Left renal cortex interstitium (tissue), 4 donors: ENCODE data around the gene SORCS2. TPM values are rescaled to one million over a fixed set of nuclear protein-coding genes. Genes with fewer than 3 reads are reported as not detected.

ENCODE experiments used
- DNase-seq, 4 donors: peaks; one replicate each; pipeline ENCODE4 v3.0.0-alpha.2; 2013; ENCODE audit warnings: low read depth in 4 of 4, low spot score in 2 of 4, missing footprints in 1 of 4
- polyA plus RNA-seq, 4 donors: library from polyadenylated mRNA; unstranded; fragments of 120-200 nt; gene quantifications; one replicate each; pipeline ENCODE4 v1.2.1, GENCODE V29; 2013; ENCODE audit not compliant: insufficient read length in 4 of 4

Gene SORCS2
- polyA plus RNA-seq, 4 donors, result 3.7 to 11.5 (median 8.4) TPM

DNA sequence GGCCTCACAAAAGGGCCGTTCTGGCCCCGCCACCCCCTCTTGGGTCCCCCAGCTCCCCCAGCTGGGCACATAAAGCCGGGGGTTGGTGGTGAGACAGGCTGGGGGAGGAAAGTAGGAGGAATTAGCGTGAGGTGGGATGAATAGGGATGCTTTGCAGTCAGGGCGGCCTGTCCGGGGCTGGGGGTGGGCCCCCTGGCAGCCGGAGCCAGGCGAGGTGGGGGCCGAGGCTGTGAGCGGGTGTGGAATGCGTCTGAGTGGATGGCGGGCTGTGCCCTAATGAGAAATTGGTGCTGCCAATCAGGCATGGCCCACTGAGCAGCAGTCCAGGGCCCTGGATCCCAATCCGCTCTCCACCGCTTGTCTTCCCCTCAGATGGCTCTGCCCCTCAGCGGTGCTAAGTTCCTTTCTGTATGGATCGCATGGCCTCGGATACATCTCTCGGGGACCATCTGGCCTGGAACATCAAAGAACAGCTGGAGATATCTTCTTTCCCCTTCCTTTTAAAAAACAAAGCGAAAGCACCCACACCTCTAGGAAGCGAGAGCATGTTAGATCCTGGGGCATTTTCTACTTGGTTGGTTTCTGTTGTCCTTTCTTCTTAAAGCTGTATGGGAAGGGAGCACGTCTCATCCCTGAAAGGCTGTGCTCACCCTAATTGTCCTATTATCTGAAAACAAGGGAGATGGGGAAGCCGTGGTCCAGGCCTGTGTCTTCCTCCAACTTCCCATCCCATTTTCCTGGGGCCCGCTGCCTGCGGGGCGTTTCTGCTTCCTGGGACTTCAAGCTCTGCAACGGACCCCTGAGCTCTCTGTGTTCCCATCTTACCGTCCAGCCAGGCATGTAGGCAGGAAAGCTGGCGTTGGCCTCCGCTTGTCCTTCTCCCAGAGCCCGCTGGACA is 106.9 kb downstream of the SORCS2 start:
- no peak for DNase-seq

DNA sequence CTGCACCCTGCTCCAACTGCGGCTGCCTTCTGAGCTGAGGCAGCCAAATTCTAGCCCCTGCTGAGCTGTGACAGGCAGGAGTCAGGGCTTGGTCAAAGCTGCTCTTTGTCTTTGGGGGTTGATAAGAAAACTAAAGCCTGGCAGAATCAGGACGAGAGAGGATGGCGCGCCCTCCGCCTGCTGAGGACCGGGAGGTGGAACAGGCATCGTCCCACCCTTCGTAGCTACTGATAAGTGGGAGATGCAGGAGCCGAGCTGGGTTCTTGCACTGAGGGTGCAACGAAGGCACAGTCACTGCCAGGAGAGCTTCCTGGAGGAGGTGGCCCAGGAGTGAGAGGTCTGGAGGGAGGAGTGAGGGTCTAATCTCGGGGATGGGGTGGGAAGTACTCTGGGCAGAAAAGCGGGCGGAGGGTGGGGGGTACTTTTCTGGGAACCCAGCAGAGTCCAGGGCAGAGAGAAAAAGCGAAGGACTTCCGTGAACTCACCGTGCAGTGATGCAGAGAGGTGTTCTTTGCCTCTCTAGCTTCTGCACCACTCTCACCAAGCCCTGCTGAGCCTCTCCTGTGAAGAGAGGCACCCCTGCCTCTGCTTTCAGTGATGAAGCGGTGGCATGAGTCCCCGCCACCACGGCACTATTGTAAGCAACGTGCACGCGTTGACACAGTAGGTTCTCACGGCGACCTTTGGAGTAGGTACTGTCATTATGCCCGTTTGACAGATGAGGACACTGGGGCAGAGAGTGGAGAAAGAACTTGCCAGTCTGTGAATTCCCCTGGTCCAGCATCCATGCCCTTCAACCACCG is 107.8 kb downstream of the SORCS2 start:
- no peak for DNase-seq

DNA sequence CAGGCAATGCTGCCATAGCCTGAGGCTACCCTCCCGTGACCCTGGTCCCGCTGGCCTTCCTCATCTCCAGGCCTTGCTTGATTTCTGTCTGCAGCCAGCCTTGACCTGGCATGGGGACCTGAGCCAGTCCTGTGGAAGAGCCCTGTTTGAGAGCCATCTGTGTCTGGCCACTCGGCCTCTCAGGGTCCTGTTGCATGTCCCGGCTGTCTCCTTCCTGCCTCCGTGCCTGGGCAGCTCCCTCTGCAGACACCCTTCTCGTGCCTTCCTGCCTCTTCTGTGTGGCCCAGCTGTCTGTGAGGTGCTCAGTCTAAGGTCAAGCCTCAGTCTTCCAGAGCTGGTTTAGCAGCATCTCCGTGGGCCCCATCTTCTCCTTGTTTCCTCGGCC is 108.4 kb downstream of the SORCS2 start:
- no peak for DNase-seq

DNA sequence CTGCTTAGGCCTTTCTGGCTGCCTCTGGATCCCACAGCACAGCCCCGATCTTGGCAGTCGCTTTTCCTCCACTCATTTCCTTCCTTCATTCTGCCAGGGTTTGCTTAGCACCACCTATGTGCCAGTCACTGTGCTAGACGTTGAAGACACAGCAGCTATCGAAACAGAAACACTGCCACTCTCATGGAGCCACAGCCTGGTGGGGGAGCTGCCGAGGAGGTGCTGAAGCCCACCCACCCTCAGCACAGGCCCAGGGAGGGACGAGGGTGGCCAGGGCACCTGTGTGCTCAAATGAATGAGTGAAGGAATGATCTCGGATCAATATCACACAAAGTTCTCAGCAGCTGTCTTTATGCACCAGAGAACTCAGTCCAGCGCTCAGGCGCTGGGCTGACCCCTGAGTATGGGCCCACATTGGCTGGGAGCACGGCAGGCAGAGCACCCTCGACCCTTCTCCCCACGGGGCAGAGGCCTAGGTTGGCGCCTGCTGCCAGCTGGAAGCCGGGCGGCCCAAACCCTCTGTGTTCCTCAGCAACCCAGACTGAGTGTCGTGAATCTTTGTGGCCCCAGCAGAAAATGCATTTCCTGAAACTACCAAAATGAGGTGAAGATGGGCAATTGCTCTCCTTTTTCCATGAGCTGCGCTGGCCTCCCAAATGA is 108.9 kb downstream of the SORCS2 start:
- no peak for DNase-seq

DNA sequence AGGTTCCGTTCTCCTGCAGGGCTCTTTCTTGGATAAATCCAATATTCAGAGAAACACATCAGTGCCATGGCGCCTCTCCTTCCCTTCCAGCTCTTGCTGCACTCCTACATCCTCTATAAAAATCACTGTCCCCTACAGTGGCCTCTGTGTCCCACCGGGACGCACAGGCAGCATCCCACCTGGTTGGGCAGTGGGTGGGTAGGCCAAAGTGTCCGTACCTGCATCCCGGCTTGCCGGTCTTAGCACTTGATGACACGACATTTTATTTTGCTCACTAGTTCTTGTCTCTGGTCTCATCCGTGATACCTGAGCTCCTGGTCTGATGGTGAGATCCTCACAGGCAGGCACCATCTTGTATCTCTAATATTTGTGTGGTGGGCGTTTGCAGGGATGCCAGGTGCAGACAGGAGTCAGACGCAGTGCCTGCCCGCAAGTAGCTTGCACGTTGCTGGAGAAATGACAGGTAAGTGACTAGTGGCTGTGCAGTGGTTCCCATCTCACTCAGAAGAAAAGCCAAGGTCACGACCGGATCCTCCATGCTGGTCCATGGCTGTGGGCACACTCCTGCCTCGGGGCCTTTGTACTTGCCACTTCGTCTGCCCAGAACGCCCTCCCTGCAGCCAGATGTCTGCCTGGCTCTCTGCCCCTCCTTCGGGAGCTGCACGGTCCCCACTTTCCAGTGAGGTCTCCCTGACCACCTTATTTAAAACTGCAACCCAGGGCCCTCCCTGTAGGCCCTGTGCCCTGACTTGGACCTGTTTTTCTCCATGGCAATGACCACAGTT is 109.7 kb downstream of the SORCS2 start:
- no peak for DNase-seq

DNA sequence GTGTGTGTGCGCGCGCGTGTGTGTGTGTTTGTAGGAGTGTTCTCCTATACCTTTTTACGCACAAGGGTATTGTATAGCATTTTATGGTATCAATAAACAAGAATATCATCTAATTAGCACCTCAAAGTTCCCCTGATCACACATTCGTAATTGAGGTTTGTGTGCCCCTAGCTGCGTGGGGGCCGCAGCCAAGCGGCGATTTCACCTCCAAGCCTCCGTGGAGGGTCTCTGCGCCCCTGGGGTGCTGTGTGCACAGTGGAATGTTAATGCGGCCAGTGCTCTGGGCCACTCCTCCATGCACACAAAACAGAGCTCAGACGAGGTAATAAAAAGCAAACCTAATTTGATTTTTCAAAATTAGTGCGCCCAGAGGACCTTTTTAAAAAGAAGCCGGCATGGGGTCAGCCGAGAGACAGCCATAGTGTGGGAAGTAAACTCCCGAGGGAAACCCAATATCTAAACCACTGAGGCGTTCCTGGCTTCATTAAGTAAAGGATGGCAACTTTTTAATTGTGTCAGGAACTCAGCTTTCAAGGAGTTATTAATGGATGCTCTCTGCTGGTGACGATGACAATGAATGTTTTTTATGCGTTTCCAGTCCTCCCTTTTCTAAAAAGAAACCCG is 110.6 kb downstream of the SORCS2 start:
- no peak for DNase-seq

DNA sequence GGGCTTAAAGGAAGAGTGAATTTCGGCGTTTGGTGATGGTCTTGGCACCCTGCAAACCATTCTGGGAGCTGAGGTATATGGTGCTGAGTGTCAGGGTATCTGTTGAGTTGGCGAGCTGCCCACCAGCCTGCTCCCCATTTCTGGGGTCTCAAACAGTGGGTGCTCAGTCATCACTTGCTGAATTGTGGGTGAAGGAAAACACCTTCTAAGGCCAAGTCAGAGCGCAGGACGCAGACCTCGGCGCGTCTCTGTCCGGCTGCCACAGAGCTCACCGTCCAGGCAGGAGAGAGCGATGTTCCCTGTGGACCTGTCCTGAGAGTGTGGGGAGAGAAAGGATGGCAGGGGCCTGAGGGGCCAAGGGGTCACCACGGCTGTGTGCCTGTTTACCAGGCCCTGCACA is 111.2 kb downstream of the SORCS2 start:
- DNase-seq, result no peak

DNA sequence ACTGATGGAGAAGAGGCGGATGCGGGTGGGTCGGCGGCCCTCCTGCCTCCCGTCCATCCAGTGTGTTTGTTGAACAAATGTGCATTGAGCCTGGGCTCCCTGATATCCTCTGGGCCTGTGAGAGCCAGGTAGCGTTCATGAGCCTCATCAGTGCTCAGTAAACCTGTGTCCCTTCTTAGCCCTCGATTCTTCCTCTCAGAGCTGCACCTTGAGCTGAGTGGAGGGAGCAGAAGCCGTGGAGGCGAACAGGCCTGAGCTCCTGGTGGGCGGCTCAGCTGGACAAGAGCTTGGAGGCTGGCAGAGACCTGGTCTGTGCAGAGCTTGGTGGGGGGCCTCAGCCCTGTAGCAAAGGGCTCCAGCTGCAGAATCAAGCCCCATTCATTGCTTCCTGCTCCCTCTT is 112.1 kb downstream of the SORCS2 start:
- no peak for DNase-seq

DNA sequence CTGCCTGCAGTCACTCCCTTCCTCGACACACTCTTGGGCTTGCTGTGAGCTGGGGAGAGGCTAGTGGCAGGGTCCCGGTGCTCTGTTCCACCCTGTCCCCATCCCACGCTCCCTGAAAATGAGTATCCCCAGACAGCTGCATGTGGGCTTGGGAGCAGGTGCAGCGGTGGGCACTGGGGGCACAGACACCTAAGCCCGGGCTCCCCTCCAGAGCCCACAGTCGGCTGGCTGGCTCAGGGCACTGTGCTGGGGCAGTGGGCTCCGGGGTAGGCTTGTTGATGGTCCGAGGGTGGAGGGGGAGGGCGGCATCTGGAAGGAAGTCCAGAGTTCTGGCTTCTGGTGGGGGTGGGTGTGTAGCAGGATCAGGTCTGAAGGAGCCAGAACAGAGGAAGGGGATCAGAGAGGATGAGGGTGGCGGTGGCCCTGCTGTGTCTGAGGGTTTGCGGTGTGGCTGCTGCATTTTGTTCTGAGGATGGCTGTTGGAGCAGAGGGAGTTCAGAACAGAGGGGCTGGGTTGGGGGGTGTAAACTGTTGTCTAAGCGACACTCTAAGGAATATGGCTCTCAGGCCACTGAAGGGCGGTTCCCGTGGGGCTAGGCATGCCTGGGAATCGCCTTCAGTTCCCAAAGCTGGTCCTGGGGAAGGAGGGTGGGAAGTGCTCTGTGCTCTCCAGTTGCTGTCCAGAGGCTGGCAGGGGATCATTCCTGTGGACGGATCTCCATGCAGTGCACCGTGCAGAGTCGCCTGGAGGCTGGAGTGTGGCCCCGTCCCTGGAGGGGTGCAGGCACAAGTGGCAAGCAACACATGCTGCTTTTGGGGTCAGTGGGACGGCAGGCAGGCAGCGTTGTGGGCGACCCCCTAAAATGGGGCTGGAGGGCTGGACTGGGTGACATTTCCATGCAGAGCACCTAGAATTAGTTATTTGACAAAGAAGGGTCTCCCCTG is 114.0 kb downstream of the SORCS2 start:
- DNase-seq, result no peak

DNA sequence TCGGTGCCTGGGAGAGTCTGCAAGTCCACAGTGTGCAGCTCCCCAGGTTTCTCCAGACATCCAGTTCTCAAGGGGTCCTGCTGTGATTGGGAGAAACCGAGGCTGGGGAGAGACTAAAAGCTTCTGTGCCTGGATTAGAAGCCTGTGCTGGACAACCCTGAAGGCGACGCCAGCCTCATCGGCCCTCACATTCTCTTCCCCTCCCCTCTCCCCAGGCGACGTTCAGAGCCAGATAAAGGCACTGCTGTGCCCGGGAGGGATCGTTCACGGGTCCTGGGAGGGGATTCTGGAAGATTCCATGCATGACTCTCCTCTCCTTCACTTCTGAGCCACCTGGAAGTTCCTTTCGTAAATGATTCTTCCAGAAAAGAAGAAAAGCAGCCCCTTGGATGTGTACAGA is 114.6 kb downstream of the SORCS2 start:
- DNase-seq, result no peak

DNA sequence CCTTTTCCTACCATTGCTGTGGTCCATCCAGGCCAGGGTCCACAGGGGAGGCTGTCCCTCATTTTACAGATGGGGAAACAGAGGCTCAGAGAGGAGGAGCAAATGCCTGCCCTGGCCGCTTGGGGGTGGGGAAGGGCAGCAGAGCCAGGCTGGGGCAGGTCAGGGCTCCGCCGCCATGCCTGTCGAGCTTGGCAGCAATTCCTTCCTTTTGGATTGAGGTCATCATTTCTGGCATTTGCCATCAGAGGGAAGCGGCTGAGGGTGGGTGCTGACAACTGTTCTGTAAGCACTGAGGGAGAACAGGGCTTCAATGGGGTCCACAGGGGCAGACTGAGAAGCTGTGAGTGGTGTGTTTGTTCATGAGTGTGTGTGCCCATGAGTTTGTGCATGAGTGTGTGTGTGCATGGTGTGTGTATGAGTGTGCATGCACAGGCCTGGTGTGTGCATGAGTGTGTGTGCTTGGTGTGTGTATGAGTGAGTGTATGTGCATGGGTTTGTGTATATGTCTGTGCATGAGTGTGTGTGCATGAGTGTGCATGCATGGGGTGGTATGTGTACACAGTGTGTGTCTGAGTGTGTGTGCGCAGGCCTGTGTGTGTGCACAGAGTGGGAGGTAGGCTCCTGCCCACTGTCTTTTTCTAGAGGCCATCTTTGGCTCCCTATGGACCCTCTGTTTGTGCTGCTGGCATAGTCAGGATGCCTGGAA is 115.2 kb downstream of the SORCS2 start:
- DNase-seq, result no peak

DNA sequence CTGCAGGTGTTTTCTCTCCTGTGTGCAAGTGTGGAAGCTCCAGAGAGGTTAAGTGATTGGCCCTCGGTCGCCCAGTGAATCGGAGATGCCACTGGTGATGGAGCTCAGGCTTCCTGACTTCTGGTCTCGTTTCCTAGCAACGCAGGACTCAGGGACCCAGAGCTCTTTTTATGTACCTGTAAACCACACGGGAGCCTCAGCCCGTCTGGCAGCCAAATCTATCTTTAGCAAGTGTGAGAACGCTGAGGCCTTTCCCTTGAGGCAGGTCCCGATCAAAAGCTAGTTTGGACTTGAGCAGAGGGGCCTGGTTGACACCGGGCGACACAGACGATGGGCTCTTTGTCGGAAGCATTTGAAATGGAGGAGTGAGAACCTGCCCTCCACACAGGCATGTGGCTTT is 116.8 kb downstream of the SORCS2 start:
- DNase-seq, result no peak

DNA sequence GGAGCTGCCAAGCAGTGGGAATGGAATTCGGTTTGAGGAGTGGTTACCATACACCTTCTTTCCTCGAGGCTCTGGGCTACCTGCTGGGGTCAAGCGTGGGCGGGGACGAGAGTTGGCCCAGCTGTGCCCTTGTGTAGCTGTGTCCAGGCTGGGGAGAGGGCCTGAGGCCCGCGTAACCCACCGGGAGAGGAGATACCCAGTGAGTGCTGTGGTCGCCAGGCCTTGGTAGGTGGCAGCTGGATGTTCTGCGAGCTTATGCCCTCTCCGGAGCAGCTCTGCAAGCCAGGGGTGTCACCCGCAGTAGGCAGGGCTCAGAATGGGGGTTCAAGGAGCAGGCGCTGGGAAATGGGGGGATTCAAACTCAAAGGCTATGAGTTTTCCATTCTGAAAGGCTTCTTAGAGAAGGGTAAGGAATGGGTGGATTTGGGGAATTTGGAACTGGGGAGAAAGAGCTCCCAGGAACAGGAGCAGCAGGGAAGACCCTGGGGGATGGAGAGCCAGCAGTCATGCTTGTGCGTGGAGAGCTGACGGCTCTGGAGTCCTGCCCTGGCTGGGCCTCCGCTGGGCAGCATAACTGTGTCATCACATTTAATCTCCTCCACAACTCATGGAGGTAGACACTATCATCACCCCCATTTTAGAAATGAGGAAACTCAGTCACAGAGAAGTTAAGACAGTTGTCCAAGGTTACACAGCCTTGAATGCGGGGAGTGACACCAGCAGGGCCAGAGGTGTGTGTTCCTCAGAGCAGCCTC is 117.5 kb downstream of the SORCS2 start:
- no peak for DNase-seq

DNA sequence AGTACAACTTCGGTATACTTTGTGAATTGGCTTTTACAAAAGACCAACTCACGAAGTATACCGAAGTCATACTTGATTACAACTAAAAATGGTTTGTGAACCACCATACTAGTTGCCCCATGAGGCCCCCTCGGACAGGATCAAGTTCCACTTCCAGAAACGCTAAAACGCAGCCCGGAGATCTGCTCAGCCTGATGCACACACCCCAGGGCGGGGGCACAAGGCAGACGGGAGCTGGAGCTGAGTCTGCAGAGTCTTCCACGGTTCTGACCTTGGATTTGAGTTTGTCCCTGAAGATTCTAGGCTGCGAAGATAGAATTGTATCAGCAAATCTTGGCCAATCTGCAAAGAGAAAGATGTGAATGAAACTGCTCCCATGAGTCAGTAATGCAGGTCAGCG is 118.1 kb downstream of the SORCS2 start:
- DNase-seq, result no peak

DNA sequence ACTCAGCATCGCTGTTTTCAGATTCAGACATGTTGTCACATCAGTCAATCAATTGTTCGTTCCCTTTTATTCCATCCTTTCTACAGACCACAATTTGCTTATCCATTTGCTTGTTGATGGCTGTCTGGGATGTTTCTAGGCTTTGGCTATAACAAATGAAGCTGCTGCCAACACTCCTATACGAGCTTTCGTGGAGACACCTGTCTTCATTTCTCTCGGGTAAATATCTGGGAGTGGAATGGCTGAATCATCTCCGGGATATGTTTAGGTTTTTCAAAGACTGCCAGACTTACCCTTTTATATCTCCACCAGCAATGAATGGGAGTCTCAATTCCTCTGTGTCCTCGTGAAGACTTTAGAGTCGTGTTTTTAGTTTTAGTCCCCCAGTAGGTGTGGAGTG is 118.9 kb downstream of the SORCS2 start:
- DNase-seq, result no peak

DNA sequence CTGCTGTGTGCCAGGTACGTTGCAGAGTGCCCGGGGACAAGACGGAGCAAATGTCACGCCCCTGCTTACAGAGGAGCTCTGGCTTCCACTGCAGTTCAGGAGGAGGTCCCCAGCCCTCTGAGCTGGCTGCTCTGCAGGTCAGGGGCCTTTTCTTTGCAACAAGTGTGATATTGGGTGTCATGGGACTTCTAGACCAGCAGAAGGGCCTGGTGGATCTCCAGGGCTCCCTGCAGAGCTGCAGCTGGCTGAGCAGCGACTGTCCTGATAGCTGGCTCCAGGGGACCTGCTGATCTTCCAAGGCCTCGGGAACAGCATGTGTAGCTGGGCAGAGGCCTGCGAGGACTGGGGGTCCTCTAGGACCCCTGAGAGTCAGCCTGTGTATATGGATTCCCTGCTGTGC is 120.4 kb downstream of the SORCS2 start:
- DNase-seq, result no peak

DNA sequence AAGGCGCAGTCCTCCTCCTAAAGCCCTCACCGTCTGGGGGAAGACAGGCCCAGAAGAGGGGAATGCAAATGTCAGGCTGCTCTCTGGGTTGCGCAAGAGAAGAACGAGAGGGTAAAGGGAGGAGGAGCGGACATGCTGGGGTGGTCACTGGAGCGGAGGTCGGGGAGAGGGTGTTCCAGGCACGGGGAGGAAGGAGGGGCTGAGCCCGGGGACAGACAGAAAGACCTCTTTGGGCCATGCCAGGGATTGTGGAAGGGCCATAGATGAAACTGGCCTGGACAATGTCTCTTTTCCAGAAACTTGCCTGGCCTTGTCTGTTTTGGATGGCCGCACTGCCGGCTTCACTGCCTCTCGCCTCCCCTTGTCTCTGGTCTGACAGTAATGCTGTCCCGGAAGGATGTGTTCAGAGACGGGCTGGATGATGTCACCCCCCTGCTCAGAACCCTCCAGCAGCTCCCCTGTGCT is 121.0 kb downstream of the SORCS2 start:
- DNase-seq, result no peak

DNA sequence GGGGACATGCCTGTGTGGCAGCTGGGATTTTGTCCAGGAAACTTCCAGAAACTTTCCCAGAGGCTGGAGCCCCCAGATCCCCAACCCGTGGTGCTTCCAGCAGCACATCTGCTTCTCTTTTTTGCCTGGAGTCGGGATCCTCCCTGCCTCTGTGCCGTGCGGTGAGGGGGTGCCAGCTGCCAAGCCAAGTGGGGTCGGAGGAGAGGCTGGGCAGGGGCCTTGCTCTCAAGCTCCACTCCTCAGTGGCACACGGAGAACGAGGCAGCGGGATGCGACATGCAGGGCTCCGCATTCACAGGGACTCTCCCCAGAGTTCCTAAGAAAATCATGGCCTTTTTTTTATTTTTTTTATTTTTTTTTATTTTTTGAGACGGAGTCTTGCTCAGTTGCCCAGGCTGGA is 121.7 kb downstream of the SORCS2 start:
- no peak for DNase-seq
